B cell (primary cell): ENCODE measurements around the gene DRC7. TPM values are rescaled to one million over a fixed set of nuclear protein-coding genes. Genes with fewer than 3 reads are reported as not detected.
A peak's percentile ranks its signal among the peaks of the same experiment; 100 is the strongest.

Source experiments
- ATAC-seq: fragments of 200-7000 bp; cut with Tn5 transposase; one replicate; pipeline ENCODE4 v1.10.0; 2021; ENCODE audit warnings: low read depth, mild to moderate bottlenecking, moderate number of reproducible peaks, moderate library complexity
- CTCF ChIA-PET: fragments of 350-600 bp; sonication (Branson Sonifier 250); formaldehyde crosslinking; loops from one replicate; lab custom pipeline; 2021; ENCODE audit warnings: antibody characterized with exemption, inconsistent platforms; lab: Charles Lee
- POLR2A ChIA-PET: fragments of 350-600 bp; sonication (Branson Sonifier 250); formaldehyde crosslinking; loops from one replicate; lab custom pipeline; 2021; ENCODE audit warnings: antibody characterized with exemption; lab: Charles Lee
- DNase-seq: peaks from one replicate; pipeline ENCODE4 v3.0.0; 2013
- H2AFZ ChIP-seq: 2 replicates; pipeline ENCODE4 v1.6.1; 2012; ENCODE audit warnings: mild to moderate bottlenecking, low read depth, low read length; ENCODE audit not compliant: insufficient read depth, poor library complexity, severe bottlenecking
- H3K27ac ChIP-seq, 2 donors: 1 replicate in 1 of 2; 2 replicates in 1 of 2; pipeline ENCODE4 v1.5.1; 2012 to 2013; ENCODE audit warnings: low read length in 2 of 2, mild to moderate bottlenecking in 2 of 2, moderate library complexity in 1 of 2
- H3K27me3 ChIP-seq, 4 experiments: fragments of 200-600 bp in 1 of 4; sonication (generic) in 1 of 4; replicated peaks in 1 of 4; 1 replicate in 2 of 4; 2 replicates in 2 of 4; pipeline versions ENCODE4 v1.6.1 to v1.7.0; 2013 to 2016; ENCODE audit warnings: low read length in 3 of 4, mild to moderate bottlenecking in 2 of 4, mixed read lengths in 1 of 4, moderate library complexity in 1 of 4; ENCODE audit not compliant: insufficient read depth in 4 of 4, control insufficient read depth in 3 of 4; ENCODE audit errors: control extremely low read depth in 1 of 4
- H3K36me3 ChIP-seq, 2 experiments: replicated peaks in 1 of 2; 1 replicate in 1 of 2; 2 replicates in 1 of 2; pipeline versions ENCODE4 v1.6.1 to v1.7.1; 2013; ENCODE audit warnings: low read length in 1 of 2; ENCODE audit not compliant: insufficient read depth in 2 of 2, control insufficient read depth in 1 of 2; ENCODE audit errors: control extremely low read depth in 1 of 2, extremely low read depth in 1 of 2
- H3K4me1 ChIP-seq, 2 donors: fragments of 200-600 bp in 1 of 2; sonication (generic) in 1 of 2; 1 replicate in 1 of 2; 2 replicates in 1 of 2; pipeline versions ENCODE4 v1.5.1 to v1.6.1; 2013 to 2017; ENCODE audit warnings: low read length in 2 of 2; ENCODE audit not compliant: control insufficient read depth in 2 of 2, insufficient read depth in 2 of 2
- H3K4me2 ChIP-seq: replicated peaks from 2 replicates; pipeline ENCODE3; 2012; ENCODE audit warnings: mild to moderate bottlenecking, low read depth, low read length; ENCODE audit not compliant: poor library complexity, severe bottlenecking
- H3K4me3 ChIP-seq, 5 experiments: fragments of 200-600 bp in 1 of 5; sonication (generic) in 1 of 5; 1 replicate in 3 of 5; 2 replicates in 2 of 5; pipeline versions ENCODE4 v1.5.1 to v1.7.0; 2011 to 2016; ENCODE audit warnings: low read length in 4 of 5, mild to moderate bottlenecking in 4 of 5, low read depth in 2 of 5, control low read depth in 1 of 5, moderate library complexity in 1 of 5; ENCODE audit not compliant: insufficient read depth in 1 of 5; ENCODE audit errors: control extremely low read depth in 1 of 5, extremely low read depth in 1 of 5
- H3K79me2 ChIP-seq: fragments of 200-600 bp; sonication (generic); one replicate; pipeline ENCODE4 v1.6.0; 2016; ENCODE audit warnings: low read length; ENCODE audit not compliant: control insufficient read depth, insufficient read depth
- H3K9ac ChIP-seq: fragments of 200-600 bp; sonication (generic); 2 replicates; pipeline ENCODE4 v1.6.1; 2017; ENCODE audit warnings: mild to moderate bottlenecking, low read length, moderate library complexity
- H3K9me3 ChIP-seq, 3 donors: one replicate each; pipeline versions ENCODE4 v1.6.1 to v1.7.1; 2013; ENCODE audit warnings: low read length in 2 of 3; ENCODE audit not compliant: control insufficient read depth in 2 of 3, insufficient read depth in 1 of 3; ENCODE audit errors: control extremely low read depth in 1 of 3
- H4K20me1 ChIP-seq: 2 replicates; pipeline ENCODE4 v1.6.0; 2012; ENCODE audit warnings: mild to moderate bottlenecking, low read length; ENCODE audit not compliant: insufficient read depth, control insufficient read depth, poor library complexity, severe bottlenecking
- H3K27ac Mint-ChIP-seq: one replicate; pipeline ENCODE4 v1.8.0; 2021; ENCODE audit warnings: mixed read lengths
- H3K27me3 Mint-ChIP-seq: one replicate; pipeline ENCODE4 v1.8.0; 2021; ENCODE audit warnings: mixed read lengths
- H3K4me1 Mint-ChIP-seq: one replicate; pipeline ENCODE4 v1.8.0; 2021; ENCODE audit warnings: mixed read lengths
- H3K4me3 Mint-ChIP-seq: one replicate; pipeline ENCODE4 v1.8.0; 2021; ENCODE audit warnings: mixed read lengths
- H3K9me3 Mint-ChIP-seq: one replicate; pipeline ENCODE4 v1.8.0; 2022; ENCODE audit warnings: mixed read lengths; ENCODE audit not compliant: insufficient read depth
- CTCF ChIP-seq: fragments of 200-600 bp; IDR thresholded peaks from one replicate; pipeline ENCODE4 v1.8.0; 2022; ENCODE audit warnings: antibody characterized with exemption, mild to moderate bottlenecking
- EZH2 ChIP-seq: IDR thresholded peaks from 2 replicates; pipeline ENCODE4 v1.6.1; 2012; ENCODE audit warnings: borderline replicate concordance, low read depth, mild to moderate bottlenecking, moderate library complexity, low read length; ENCODE audit not compliant: insufficient read depth, poor library complexity, severe bottlenecking
- WGBS: methylation state at CpG from one replicate; pipeline ENCODE4 v1.1.5; 2013; ENCODE audit warnings: missing lambda C conversion rate; ENCODE audit not compliant: insufficient coverage; 5-methylcytosine and 5-hydroxymethylcytosine counted together
- intact Hi-C: fragments of 100-400 bp; cut with micrococcal nuclease; formaldehyde crosslinking; loops from one replicate; pipeline ENCODE4 v1.10.0; 2022
- polyA plus RNA-seq: library from polyadenylated mRNA; depleted of rRNA; stranded (reverse); fragments of >200 nt; gene quantifications from 2 replicates; pipeline ENCODE4 v1.2.3, GENCODE V29; 2012
- total RNA-seq, 2 donors: library from RNA; stranded (reverse); fragments of 120-200 nt in 1 of 2; gene quantifications; 1 replicate in 1 of 2; 2 replicates in 1 of 2; pipeline versions ENCODE4 v1.2.3 to v1.2.4, GENCODE V29; 2013 to 2022

Gene DRC7
- total and polyA plus RNA-seq, 2 donors (not counting 1 experiment from before 2014, with no cell fraction given): 0.12 to 0.22 TPM

- peak within 1 kb of the TSS; percentile 97 for H2AFZ ChIP-seq
- POLR2A ChIA-PET: interaction anchor here (1.4 kb wide), 1 partner anchor 46 kb away, joined by 4 read pairs; no protein-coding TSS in a partner anchor
Observed at GRCh38 chr16:57735755-57736418, 41.3 kb downstream of the DRC7 start, which contains the start of gene KATNB1. TSS of gene KATNB1 (plus strand) at chr16:57735770. CDS start at chr16:57737244, 1,474 bp downstream.

More at GRCh38 chr16:57735755-57736418, 41.3 kb downstream of the DRC7 start, which contains the start of gene KATNB1:
- no peaks in the 10 kb centered on the region for H3K27me3 Mint-ChIP-seq
- peak within 1 kb of the TSS; percentile 97 for H3K9ac ChIP-seq
- under 1% methylated on average over 34 of the region's 35 CpGs for whole genome bisulfite sequencing
- H4K20me1 ChIP-seq: no peaks in the 10 kb centered on the region
- peak within 1 kb of the TSS; percentile 65 to 98 (median 90) for H3K4me3 ChIP-seq
- peaks cover 9% of the 10 kb centered on the region for H3K79me2 ChIP-seq
- peak within 1 kb of the TSS; percentile 93 for H3K4me3 Mint-ChIP-seq
- H3K27ac Mint-ChIP-seq: peak within 1 kb of the TSS; percentile 89
- ATAC-seq (no peak), DNase-seq (no peak)
- H3K4me1 ChIP-seq: peaks cover 15 to 19% of the 10 kb centered on the region in 2 donors
- TF ChIP-seq CTCF: no peak
- no peak for TF ChIP-seq EZH2
- CTCF ChIA-PET: interaction anchor here (0.9 to 1.8 kb wide), 5 partner anchors 21 to 265 kb away, joined by 3 to 6 read pairs (median 5); partner anchors contain the start of gene USB1
- peaks cover 34% of the 10 kb centered on the region for H3K4me1 Mint-ChIP-seq
- H3K9me3 Mint-ChIP-seq: no peaks in the 10 kb centered on the region
- no peaks in the 10 kb centered on the region for H3K9me3 ChIP-seq
- no peaks in the 10 kb centered on the region for H3K27me3 ChIP-seq
- peak within 1 kb of the TSS; percentile 97 for H3K4me2 ChIP-seq
- peak within 1 kb of the TSS; percentile 37 to 78 for H3K27ac ChIP-seq
- no peaks in the 10 kb centered on the region for H3K36me3 ChIP-seq
- intact Hi-C loops: loop anchor here (1.0 to 5.0 kb wide), 7 partner anchors 21 to 779 kb away; partner anchors contain the start of genes CCDC102A, CIAPIN1, COQ9 and DRC7
